ENCODE results near the gene HTR4.
"Not testable (repeated sequence)": the region's sequence is repeated elsewhere in the genome, so short reads cannot be mapped to it uniquely, and the experiment has no call there.

HTR4 gene

DNA sequence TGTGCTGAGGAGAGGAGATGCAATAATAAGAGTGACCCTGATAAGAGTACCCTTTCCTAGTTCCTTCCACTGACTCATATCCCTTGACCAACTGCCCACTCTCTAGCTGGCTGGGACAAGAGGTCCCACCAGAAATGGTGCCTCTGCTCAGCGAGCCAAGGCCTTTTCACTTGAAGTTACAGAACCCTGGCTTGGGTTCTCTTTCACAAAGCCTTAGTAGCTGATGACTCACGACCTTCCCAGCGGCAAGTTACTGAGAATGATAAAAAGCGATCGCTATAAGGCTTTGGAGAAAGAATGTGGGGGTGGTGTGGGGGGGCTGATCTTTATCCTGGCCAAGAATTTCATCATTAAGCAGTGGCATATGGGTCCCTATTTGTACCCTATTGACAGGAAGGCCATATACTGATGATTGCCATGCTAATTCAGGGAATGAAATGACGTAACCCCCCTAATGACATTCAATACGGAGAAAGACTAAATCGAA is 180.3 kb downstream of the HTR4 start:
- H4K91ac ChIP-seq (ENCODE audit: low read depth, low read length, poor library complexity) = no peak overlapping the region
- no peak overlapping the region for H4K8ac ChIP-seq (ENCODE audit: low read depth, low read length)
- no peak overlapping the region for H3K14ac ChIP-seq (ENCODE audit: low read length)
- H3K4ac ChIP-seq (ENCODE audit: low read length) = no peak overlapping the region
- no peak overlapping the region for H3K27ac ChIP-seq (replicated peaks; ENCODE audit: low read length)
- no peak overlapping the region for H2BK5ac ChIP-seq (ENCODE audit: low read length)
- no peaks in the 10 kb centered on the region for H3K79me1 ChIP-seq (ENCODE audit: low read depth, low read length)
- H3K18ac ChIP-seq (ENCODE audit: low read length) = no peak overlapping the region
- no peak overlapping the region for H2BK120ac ChIP-seq (ENCODE audit: low read depth, low read length)
- no peaks in the 10 kb centered on the region for H3K9me3 ChIP-seq (replicated peaks in 1 of 2; ENCODE audit: control insufficient read depth in 2 of 2, insufficient read depth in 1 of 2, low read depth in 1 of 2, low read length in 2 of 2)
- no peak overlapping the region for H3K9ac ChIP-seq (ENCODE audit: low read depth, low read length, poor library complexity)
- peaks cover 0 to 12% (median 0%) of the 10 kb centered on the region in 3 experiments for H3K27me3 ChIP-seq (ENCODE audit: control insufficient read depth in 3 of 3, insufficient read depth in 3 of 3, low read depth in 1 of 3, low read length in 3 of 3)
- DNase-seq (ENCODE audit: low spot score) = no peak
- H3K4me1 ChIP-seq (ENCODE audit: control insufficient read depth in 2 of 2, insufficient read depth in 1 of 2, low read depth in 1 of 2, low read length in 2 of 2) = no peaks in the 10 kb centered on the region
- no peak overlapping the region for H2AK5ac ChIP-seq (ENCODE audit: low read depth, low read length)
- no peaks in the 10 kb centered on the region for H3K36me3 ChIP-seq (replicated peaks in 1 of 2; ENCODE audit: control insufficient read depth in 2 of 2, insufficient read depth in 2 of 2, low read length in 2 of 2)
- H2BK15ac ChIP-seq (ENCODE audit: low read length) = no peak overlapping the region
- no CpG with 5 or more reads among the region's 8 CpGs for WGBS, 2 donors (ENCODE audit: extremely low coverage in 2 of 2, insufficient read length in 2 of 2, insufficient replicate concordance in 1 of 2)
- H3K23ac ChIP-seq (ENCODE audit: low read depth, low read length, poor library complexity) = no peak overlapping the region
- no peak overlapping the region for H3K4me3 ChIP-seq (ENCODE audit: low read length in 2 of 2)
- H2AFZ ChIP-seq (ENCODE audit: low read length) = no peak overlapping the region
- H3K4me2 ChIP-seq (ENCODE audit: insufficient read depth, low read length, poor library complexity, severe bottlenecking) = no peak overlapping the region
- no peak overlapping the region for H2BK12ac ChIP-seq (ENCODE audit: low read length)

DNA sequence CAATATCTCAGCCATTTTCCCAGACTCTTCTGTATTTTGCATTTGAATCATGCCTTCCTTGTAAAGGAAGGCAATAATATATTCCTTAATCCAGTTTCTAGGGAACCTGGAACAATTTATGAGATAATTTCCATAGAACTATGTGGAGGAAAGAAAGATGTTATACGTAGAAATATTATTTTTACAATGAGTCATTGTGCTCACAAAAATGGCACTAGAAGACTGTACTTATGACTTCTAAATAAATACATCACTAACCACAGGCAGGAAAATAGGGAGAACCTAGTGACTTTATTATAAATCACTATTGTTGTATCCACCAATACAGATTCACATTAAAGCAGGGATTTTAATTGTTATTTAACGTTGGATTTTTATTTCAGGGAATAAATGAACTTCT is 182.9 kb downstream of the HTR4 start:
- Histone ChIP-seq H3K9me3 (replicated peaks in 1 of 2; ENCODE audit: control insufficient read depth in 2 of 2, insufficient read depth in 1 of 2, low read depth in 1 of 2, low read length in 2 of 2) (no peaks in the 10 kb centered on the region), H3K79me1 (ENCODE audit: low read depth, low read length) (no peaks in the 10 kb centered on the region), H3K27me3 (ENCODE audit: control insufficient read depth in 3 of 3, insufficient read depth in 3 of 3, low read depth in 1 of 3, low read length in 3 of 3) (peaks cover 0 to 2% (median 0%) of the 10 kb centered on the region in 3 experiments), H2AFZ (ENCODE audit: low read length) (no peak overlapping the region), H3K4ac (ENCODE audit: low read length) (no peak overlapping the region), H3K4me1 (ENCODE audit: control insufficient read depth in 2 of 2, insufficient read depth in 1 of 2, low read depth in 1 of 2, low read length in 2 of 2) (no peaks in the 10 kb centered on the region), H3K14ac (ENCODE audit: low read length) (no peak overlapping the region), H3K18ac (ENCODE audit: low read length) (no peak overlapping the region), H3K9ac (ENCODE audit: low read depth, low read length, poor library complexity) (no peak overlapping the region), H4K8ac (ENCODE audit: low read depth, low read length) (no peak overlapping the region), H3K36me3 (replicated peaks in 1 of 2; ENCODE audit: control insufficient read depth in 2 of 2, insufficient read depth in 2 of 2, low read length in 2 of 2) (no peaks in the 10 kb centered on the region), H3K27ac (replicated peaks; ENCODE audit: low read length) (no peak overlapping the region), H3K23ac (ENCODE audit: low read depth, low read length, poor library complexity) (no peak overlapping the region), H2BK12ac (ENCODE audit: low read length) (no peak overlapping the region), H2BK15ac (ENCODE audit: low read length) (no peak overlapping the region), H3K4me2 (ENCODE audit: insufficient read depth, low read length, poor library complexity, severe bottlenecking) (no peak overlapping the region), H3K4me3 (ENCODE audit: low read length in 2 of 2) (no peak overlapping the region), H2BK5ac (ENCODE audit: low read length) (no peak overlapping the region), H2AK5ac (ENCODE audit: low read depth, low read length) (no peak overlapping the region), H4K91ac (ENCODE audit: low read depth, low read length, poor library complexity) (no peak overlapping the region), H2BK120ac (ENCODE audit: low read depth, low read length) (no peak overlapping the region)
- no CpG with 5 or more reads among the region's 2 CpGs for WGBS, 2 donors (ENCODE audit: extremely low coverage in 2 of 2, insufficient read length in 2 of 2, insufficient replicate concordance in 1 of 2)
- no peak for DNase-seq (ENCODE audit: low spot score)

DNA sequence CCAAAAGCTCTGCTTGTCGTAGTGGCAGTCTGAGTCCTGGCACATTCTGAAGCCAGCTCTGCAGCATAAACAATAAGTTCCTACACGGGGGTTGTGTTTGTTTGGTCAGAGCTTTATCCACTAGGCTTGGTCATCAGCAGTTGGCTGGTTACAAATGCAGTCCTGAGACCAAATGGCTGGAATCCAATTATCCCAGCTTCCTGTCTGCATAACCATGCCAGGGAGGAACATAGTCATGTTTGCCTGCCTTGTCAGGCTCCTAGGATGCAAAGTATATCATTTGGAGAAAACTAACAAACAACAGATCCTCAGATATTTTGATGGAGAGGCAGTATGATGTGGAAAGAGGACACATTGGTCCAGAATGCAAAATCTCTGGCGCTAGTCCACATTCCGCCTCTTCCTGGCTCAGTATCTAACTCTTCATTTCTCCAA is 184.8 kb downstream of the HTR4 start:
- Histone ChIP-seq H3K27me3 (ENCODE audit: control insufficient read depth in 3 of 3, insufficient read depth in 3 of 3, low read depth in 1 of 3, low read length in 3 of 3) (peaks cover 0 to 2% (median 0%) of the 10 kb centered on the region in 3 experiments), H3K18ac (ENCODE audit: low read length) (no peak overlapping the region), H4K91ac (ENCODE audit: low read depth, low read length, poor library complexity) (no peak overlapping the region), H3K36me3 (replicated peaks in 1 of 2; ENCODE audit: control insufficient read depth in 2 of 2, insufficient read depth in 2 of 2, low read length in 2 of 2) (no peaks in the 10 kb centered on the region), H3K79me1 (ENCODE audit: low read depth, low read length) (no peaks in the 10 kb centered on the region), H3K4me1 (ENCODE audit: control insufficient read depth in 2 of 2, insufficient read depth in 1 of 2, low read depth in 1 of 2, low read length in 2 of 2) (no peaks in the 10 kb centered on the region), H3K23ac (ENCODE audit: low read depth, low read length, poor library complexity) (no peak overlapping the region), H3K14ac (ENCODE audit: low read length) (no peak overlapping the region), H3K9me3 (replicated peaks in 1 of 2; ENCODE audit: control insufficient read depth in 2 of 2, insufficient read depth in 1 of 2, low read depth in 1 of 2, low read length in 2 of 2) (no peaks in the 10 kb centered on the region), H2BK120ac (ENCODE audit: low read depth, low read length) (no peak overlapping the region), H2BK15ac (ENCODE audit: low read length) (no peak overlapping the region), H2AK5ac (ENCODE audit: low read depth, low read length) (no peak overlapping the region), H2BK5ac (ENCODE audit: low read length) (no peak overlapping the region), H3K27ac (replicated peaks; ENCODE audit: low read length) (no peak overlapping the region), H2BK12ac (ENCODE audit: low read length) (no peak overlapping the region), H3K4me2 (ENCODE audit: insufficient read depth, low read length, poor library complexity, severe bottlenecking) (no peak overlapping the region), H3K9ac (ENCODE audit: low read depth, low read length, poor library complexity) (no peak overlapping the region), H2AFZ (ENCODE audit: low read length) (no peak overlapping the region), H4K8ac (ENCODE audit: low read depth, low read length) (no peak overlapping the region), H3K4me3 (ENCODE audit: low read length in 2 of 2) (no peak overlapping the region), H3K4ac (ENCODE audit: low read length) (no peak overlapping the region)
- WGBS, 2 donors (ENCODE audit: extremely low coverage in 2 of 2, insufficient read length in 2 of 2, insufficient replicate concordance in 1 of 2) = no CpG with 5 or more reads among the region's 4 CpGs
- no peak for DNase-seq (ENCODE audit: low spot score)

DNA sequence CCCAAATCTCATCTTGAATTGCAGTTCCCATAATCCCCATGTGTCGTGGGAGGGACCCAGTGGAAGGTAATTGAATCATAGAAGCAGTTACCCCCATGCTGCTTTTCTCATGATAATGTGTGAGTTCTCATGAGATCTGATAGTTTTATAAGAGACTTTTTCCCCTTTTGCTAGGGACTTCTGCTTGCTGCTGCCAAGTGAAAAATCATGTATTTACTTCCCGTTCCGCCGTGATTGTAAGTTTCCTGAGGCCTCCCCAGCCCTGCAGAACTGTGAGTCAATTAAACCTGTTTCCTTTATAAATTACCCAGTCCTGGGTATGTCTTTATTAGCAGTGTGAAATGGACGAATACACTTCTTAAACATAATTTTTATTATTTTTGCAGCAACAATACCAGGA is 185.6 kb downstream of the HTR4 start:
- not testable (repeated sequence) for H2BK15ac ChIP-seq (ENCODE audit: low read length); H3K4me2 ChIP-seq (ENCODE audit: insufficient read depth, low read length, poor library complexity, severe bottlenecking); H3K14ac ChIP-seq (ENCODE audit: low read length); DNase-seq (ENCODE audit: low spot score); H2AFZ ChIP-seq (ENCODE audit: low read length); H2BK5ac ChIP-seq (ENCODE audit: low read length); H3K4ac ChIP-seq (ENCODE audit: low read length); H4K91ac ChIP-seq (ENCODE audit: low read depth, low read length, poor library complexity); H2BK12ac ChIP-seq (ENCODE audit: low read length); H3K23ac ChIP-seq (ENCODE audit: low read depth, low read length, poor library complexity); H3K4me1 ChIP-seq (ENCODE audit: control insufficient read depth in 2 of 2, insufficient read depth in 1 of 2, low read depth in 1 of 2, low read length in 2 of 2); H2AK5ac ChIP-seq (ENCODE audit: low read depth, low read length); H3K4me3 ChIP-seq (ENCODE audit: low read length in 2 of 2); H3K27me3 ChIP-seq (ENCODE audit: control insufficient read depth in 3 of 3, insufficient read depth in 3 of 3, low read depth in 1 of 3, low read length in 3 of 3); H3K36me3 ChIP-seq (replicated peaks in 1 of 2; ENCODE audit: control insufficient read depth in 2 of 2, insufficient read depth in 2 of 2, low read length in 2 of 2); H4K8ac ChIP-seq (ENCODE audit: low read depth, low read length); H2BK120ac ChIP-seq (ENCODE audit: low read depth, low read length); H3K9me3 ChIP-seq (replicated peaks in 1 of 2; ENCODE audit: control insufficient read depth in 2 of 2, insufficient read depth in 1 of 2, low read depth in 1 of 2, low read length in 2 of 2); H3K9ac ChIP-seq (ENCODE audit: low read depth, low read length, poor library complexity); H3K27ac ChIP-seq (replicated peaks; ENCODE audit: low read length); H3K79me1 ChIP-seq (ENCODE audit: low read depth, low read length); H3K18ac ChIP-seq (ENCODE audit: low read length)
- WGBS, 2 donors (ENCODE audit: extremely low coverage in 2 of 2, insufficient read length in 2 of 2, insufficient replicate concordance in 1 of 2) = no CpG with 5 or more reads among the region's 5 CpGs
